LNCAP (cell line): ENCODE results near the gene PTPRK.

Experiments used
- CTCF ChIP-seq: fragments of 450-650 bp; IDR thresholded peaks from 2 replicates; pipeline ENCODE4 v1.5.1; 2017; ENCODE audit warnings: mild to moderate bottlenecking

The PTPRK gene

GRCh38 chr6:128071212-128071611 is 449.2 kb downstream of the PTPRK start:
- TF ChIP-seq CTCF: no peak

GRCh38 chr6:128070406-128070805 is 450.0 kb downstream of the PTPRK start:
- TF ChIP-seq CTCF: no peak

- TF ChIP-seq CTCF: no peak
Observed at GRCh38 chr6:128069188-128069587, 451.2 kb downstream of the PTPRK start.

GRCh38 chr6:128068119-128068479 is 452.3 kb downstream of the PTPRK start:
- no peak for TF ChIP-seq CTCF

- TF ChIP-seq CTCF: no peak
Observed at GRCh38 chr6:128067446-128068118, 452.8 kb downstream of the PTPRK start.

- TF ChIP-seq CTCF: no peak
Observed at GRCh38 chr6:128065072-128065471, 455.3 kb downstream of the PTPRK start.

GRCh38 chr6:128064540-128064895 is 455.9 kb downstream of the PTPRK start:
- no peak for TF ChIP-seq CTCF
